ENCODE data around the gene WDR53.

DNA sequence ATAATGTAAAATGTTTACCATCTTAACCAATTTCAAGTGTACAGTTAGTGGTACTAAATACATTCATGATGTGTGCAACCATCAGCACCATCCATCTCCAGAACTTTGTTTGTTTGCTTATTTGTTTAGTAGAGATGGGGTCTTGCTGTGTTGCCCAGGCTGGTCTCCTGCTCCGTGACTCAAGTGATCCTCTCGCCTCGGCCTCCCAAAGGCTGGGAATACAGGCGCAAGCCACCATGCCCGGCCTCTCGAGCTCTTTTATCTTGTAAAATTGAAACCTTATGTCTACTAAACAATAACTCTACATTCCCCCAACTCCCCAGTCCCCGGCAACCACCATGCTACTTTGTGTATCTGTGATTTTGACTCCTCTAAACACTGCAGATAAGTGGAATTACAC lies 32.0 kb upstream of the WDR53 start:
- TF ChIP-seq, protein P1, sequence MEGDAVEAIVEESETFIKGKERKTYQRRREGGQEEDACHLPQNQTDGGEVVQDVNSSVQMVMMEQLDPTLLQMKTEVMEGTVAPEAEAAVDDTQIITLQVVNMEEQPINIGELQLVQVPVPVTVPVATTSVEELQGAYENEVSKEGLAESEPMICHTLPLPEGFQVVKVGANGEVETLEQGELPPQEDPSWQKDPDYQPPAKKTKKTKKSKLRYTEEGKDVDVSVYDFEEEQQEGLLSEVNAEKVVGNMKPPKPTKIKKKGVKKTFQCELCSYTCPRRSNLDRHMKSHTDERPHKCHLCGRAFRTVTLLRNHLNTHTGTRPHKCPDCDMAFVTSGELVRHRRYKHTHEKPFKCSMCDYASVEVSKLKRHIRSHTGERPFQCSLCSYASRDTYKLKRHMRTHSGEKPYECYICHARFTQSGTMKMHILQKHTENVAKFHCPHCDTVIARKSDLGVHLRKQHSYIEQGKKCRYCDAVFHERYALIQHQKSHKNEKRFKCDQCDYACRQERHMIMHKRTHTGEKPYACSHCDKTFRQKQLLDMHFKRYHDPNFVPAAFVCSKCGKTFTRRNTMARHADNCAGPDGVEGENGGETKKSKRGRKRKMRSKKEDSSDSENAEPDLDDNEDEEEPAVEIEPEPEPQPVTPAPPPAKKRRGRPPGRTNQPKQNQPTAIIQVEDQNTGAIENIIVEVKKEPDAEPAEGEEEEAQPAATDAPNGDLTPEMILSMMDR (IDR thresholded peaks at IDR 0.05) = no peak
- TF ChIP-seq POLR2A (IDR thresholded peaks at IDR 0.05) = no peak
